Measurements from ENCODE around the gene DISP2. TPM values are rescaled to one million over a fixed set of nuclear protein-coding genes. Genes with fewer than 3 reads are reported as not detected.
A peak's percentile ranks its signal among the peaks of the same experiment; 100 is the strongest.

Gene DISP2
- total and polyA plus RNA-seq, 9 of the 15 experiments (the other 6 are each of a cell fraction or from before 2014, with no cell fraction given): 0.06 to 0.89 (median 0.15) TPM; not detected in 1

GRCh38 chr15:40379374-40379773 lies 21.4 kb downstream of the DISP2 start (continued):
- TF ChIP-seq RNF219 (CRISPR knock-in tag; IDR thresholded peaks at IDR 0.05) (no peak), MAX (CRISPR knock-in tag; IDR thresholded peaks at IDR 0.05) (no peak), HNRNPLL (IDR thresholded peaks at IDR 0.05; ENCODE audit: low read depth, low read length, poor library complexity, severe bottlenecking) (no peak), NKRF (IDR thresholded peaks at IDR 0.05; ENCODE audit: borderline replicate concordance) (no peak), ZNF384 (IDR thresholded peaks at IDR 0.05; ENCODE audit: low read depth, low read length) (0 out of 2 replicates have a peak, but pooled peaks have one; percentile 18), CBX5 (IDR thresholded peaks at IDR 0.05; ENCODE audit: borderline replicate concordance, low read depth) (no peak), SIX5 (IDR thresholded peaks at IDR 0.05; ENCODE audit: borderline replicate concordance in 1 of 2, insufficient read depth in 1 of 2, low read depth in 1 of 2, low read length in 2 of 2) (no peak), CHCHD3 (CRISPR knock-in tag; IDR thresholded peaks at IDR 0.05) (no peak), CBX2 (IDR thresholded peaks at IDR 0.05; ENCODE audit: insufficient read depth, low read length, poor library complexity, severe bottlenecking) (no peak), KLF10 (CRISPR knock-in tag; IDR thresholded peaks at IDR 0.05) (no peak), ZNF551 (CRISPR knock-in tag; IDR thresholded peaks at IDR 0.05) (no peak), E4F1 (CRISPR knock-in tag; IDR thresholded peaks at IDR 0.05; ENCODE audit: borderline replicate concordance) (no peak), SMAD1 (IDR thresholded peaks at IDR 0.05; ENCODE audit: low read depth, low read length, partially characterized antibody) (no peak), ILK (tag; IDR thresholded peaks at IDR 0.05; ENCODE audit: borderline replicate concordance, low read depth) (no peak), ZNF232 (CRISPR knock-in tag; IDR thresholded peaks at IDR 0.05) (no peak), FOXA1 (IDR thresholded peaks at IDR 0.05; ENCODE audit: borderline replicate concordance) (no peak), DPF2 (IDR thresholded peaks at IDR 0.05) (peak; percentile 68), JUND (IDR thresholded peaks at IDR 0.05; ENCODE audit: borderline replicate concordance, low read depth, low read length) (no peak), JUND (tag; IDR thresholded peaks at IDR 0.05; ENCODE audit: borderline replicate concordance, low read depth, low read length) (no peak), ZNF766 (CRISPR knock-in tag; conservative IDR thresholded peaks at IDR 0.05) (no peak), FOXJ2 (tag; IDR thresholded peaks at IDR 0.05) (no peak), TEAD1 (CRISPR knock-in tag; IDR thresholded peaks at IDR 0.05) (no peak), MEF2A (IDR thresholded peaks at IDR 0.05; ENCODE audit: control insufficient read depth, low read depth, low read length) (no peak)

All from K562 (cell line).